Activated naive CD4-positive, alpha-beta T cell treated with anti-CD3 and anti-CD28 coated beads, Interleukin-2, amount 50 U/mL, for 72 hours (primary cell): ENCODE data around the gene BICC1. TPM values are rescaled to one million over a fixed set of nuclear protein-coding genes. Genes with fewer than 3 reads are reported as not detected.

Source experiments
- ATAC-seq, 2 donors: fragments of 150-1000 bp; cut with Tn5 transposase; 2 replicates each; pipeline ENCODE4 v1.10.0; 2021; ENCODE audit warnings: mild to moderate bottlenecking in 2 of 2, moderate library complexity in 2 of 2
- DNase-seq, 2 donors: peaks; one replicate each; pipeline ENCODE4 v3.0.0; 2021 to 2022; ENCODE audit warnings: low spot score in 2 of 2
- H3K27ac Mint-ChIP-seq, 2 donors: one replicate each; pipeline ENCODE4 v1.8.0; 2022; ENCODE audit warnings: mild to moderate bottlenecking in 2 of 2, mixed read lengths in 2 of 2
- H3K36me3 Mint-ChIP-seq, 2 donors: one replicate each; pipeline ENCODE4 v1.8.0; 2022; ENCODE audit warnings: mixed read lengths in 2 of 2
- H3K9me3 Mint-ChIP-seq, 2 donors: one replicate each; pipeline ENCODE4 v1.8.0; 2022; ENCODE audit warnings: mixed read lengths in 2 of 2
- total RNA-seq, 2 donors: library from RNA; stranded (reverse); gene quantifications; one replicate each; pipeline ENCODE4 v1.2.3, GENCODE V29; 2022

Gene BICC1
- total RNA-seq, 2 donors from 2014 or later, result 0.10 TPM; not detected in 1

- no peaks in the 10 kb centered on the region for H3K36me3 Mint-ChIP-seq
- DNase-seq (no peak), ATAC-seq (no peak)
- peaks cover 0 to 5% of the 10 kb centered on the region in 2 donors for H3K9me3 Mint-ChIP-seq
- H3K27ac Mint-ChIP-seq, result no peak overlapping the region
Measured at GRCh38 chr10:58723186-58723585, 210.5 kb downstream of the BICC1 start.

DNA sequence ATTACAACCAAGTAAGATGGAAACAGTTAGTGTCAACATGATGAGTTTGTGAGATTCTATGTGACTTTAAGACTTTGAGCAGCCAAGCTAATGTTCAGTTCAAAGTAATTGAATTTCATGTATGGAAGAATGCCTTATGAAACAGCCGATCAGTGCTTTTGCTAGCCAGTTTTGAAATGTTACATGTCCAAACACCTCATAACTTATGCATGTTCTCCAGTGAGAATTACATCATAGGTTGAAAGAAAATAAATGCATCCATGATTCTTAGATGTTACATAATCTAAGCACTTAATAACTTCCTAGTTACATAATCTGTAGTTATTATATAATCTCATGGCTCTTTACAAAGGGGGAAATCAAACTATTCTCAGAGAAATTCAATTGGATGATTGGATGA, 211.3 kb downstream of the BICC1 start:
- DNase-seq, result no peak
- peaks cover 0 to 5% of the 10 kb centered on the region in 2 donors for H3K9me3 Mint-ChIP-seq
- no peak overlapping the region for H3K27ac Mint-ChIP-seq
- H3K36me3 Mint-ChIP-seq, result no peaks in the 10 kb centered on the region
- no peak for ATAC-seq

DNA sequence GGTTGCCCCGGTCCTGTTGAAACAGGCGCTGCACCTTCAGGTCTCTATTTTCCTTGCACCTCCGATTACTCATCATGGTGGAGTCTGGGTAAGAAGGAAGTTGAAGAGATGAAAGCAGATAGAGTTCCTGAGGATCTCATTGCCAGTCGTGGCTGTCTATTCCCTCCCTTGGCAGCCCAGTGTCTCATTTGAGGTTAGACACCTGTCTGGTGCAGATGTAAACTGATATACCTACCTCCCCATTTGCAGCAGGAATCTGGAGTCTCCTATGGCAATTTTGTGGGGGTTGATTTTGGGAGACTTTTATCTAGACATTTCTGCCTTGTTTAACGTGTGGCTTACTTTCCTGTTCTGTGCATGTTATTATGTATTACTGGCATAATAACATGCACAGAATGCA, 212.1 kb downstream of the BICC1 start:
- no peak for ATAC-seq
- Mint-ChIP-seq H3K27ac (no peak overlapping the region), H3K36me3 (no peaks in the 10 kb centered on the region), H3K9me3 (peaks cover 2 to 5% of the 10 kb centered on the region in 2 donors)
- no peak for DNase-seq

- H3K27ac Mint-ChIP-seq, result no peak overlapping the region
- no peaks in the 10 kb centered on the region for H3K36me3 Mint-ChIP-seq
- DNase-seq (no peak), ATAC-seq (no peak)
- H3K9me3 Mint-ChIP-seq, result peaks cover 2 to 5% of the 10 kb centered on the region in 2 donors
Measured at GRCh38 chr10:58725901-58726300, 213.2 kb downstream of the BICC1 start.

DNA sequence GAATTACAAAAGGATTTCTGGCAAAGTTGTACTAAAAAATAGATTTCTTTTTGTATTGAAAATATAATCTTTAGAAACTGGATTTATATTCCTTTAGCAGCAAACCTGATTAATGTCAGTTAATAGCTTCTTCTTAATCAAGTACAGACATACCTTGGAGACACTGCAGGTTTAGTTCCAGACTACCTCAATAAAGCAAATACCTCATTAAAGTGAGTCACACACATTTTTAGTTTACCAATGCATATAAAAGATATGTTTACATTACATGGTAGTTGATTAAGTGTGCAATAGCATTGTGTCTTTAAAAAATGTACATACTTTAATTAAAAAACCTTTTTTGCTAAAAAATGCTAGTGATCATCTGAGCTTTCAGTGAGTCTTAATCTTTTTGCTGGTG, 215.0 kb downstream of the BICC1 start:
- peaks cover 9 to 11% of the 10 kb centered on the region in 2 donors for H3K9me3 Mint-ChIP-seq
- H3K27ac Mint-ChIP-seq, result no peak overlapping the region
- ATAC-seq (no peak), DNase-seq (no peak)
- H3K36me3 Mint-ChIP-seq, result no peaks in the 10 kb centered on the region

- ATAC-seq, result no peak
- no peak for DNase-seq
- no peak overlapping the region for H3K27ac Mint-ChIP-seq
- H3K9me3 Mint-ChIP-seq, result peaks cover 9 to 11% of the 10 kb centered on the region in 2 donors
- no peaks in the 10 kb centered on the region for H3K36me3 Mint-ChIP-seq
Measured at GRCh38 chr10:58731276-58731675, 218.6 kb downstream of the BICC1 start.

DNA sequence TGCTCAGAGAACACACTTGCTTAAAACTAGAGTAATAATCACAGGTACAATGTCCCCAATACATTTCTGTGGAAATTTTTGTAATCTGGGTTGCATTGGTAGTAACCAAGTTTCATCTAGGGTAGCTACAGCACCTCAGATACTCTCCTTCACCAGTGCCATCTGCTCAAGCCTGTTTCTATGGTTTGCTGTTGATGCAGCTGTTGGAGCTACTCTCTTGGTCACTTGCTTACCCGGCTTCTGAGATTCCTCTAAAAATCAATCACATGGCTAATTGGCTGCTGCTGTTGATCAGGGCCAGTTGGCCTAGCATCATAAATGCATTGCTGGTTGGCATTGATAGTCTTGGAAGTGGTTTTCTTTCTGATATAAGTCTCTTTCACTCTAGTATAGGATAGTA, 220.8 kb downstream of the BICC1 start:
- H3K36me3 Mint-ChIP-seq, result no peaks in the 10 kb centered on the region
- no peak for ATAC-seq

DNA sequence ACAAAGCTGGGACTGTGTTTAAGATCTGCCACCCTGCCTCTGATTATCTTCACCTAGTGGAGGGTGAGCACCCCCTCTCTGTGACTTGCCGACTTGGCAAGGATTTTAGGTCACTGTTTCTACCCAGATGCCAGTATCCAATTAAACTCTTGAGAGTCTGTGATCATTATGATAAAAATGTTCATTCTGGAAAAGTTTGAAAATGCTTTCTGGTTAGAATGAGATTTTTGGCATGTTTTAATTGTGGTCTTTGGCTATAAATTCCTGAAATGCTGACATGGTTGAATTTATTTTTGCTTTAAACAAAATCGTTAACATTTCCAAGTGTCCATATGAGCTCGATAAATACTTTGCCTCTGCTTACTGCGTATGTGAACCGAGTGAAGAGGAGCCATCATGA, 221.4 kb downstream of the BICC1 start:
- Mint-ChIP-seq H3K9me3 (peaks cover 9 to 11% of the 10 kb centered on the region in 2 donors), H3K27ac (no peak overlapping the region), H3K36me3 (no peaks in the 10 kb centered on the region)
- ATAC-seq, result no peak
- no peak for DNase-seq

More for the DNA sequence above, 220.8 kb downstream of the BICC1 start:
- H3K9me3 Mint-ChIP-seq, result peaks cover 9 to 11% of the 10 kb centered on the region in 2 donors
- no peak for DNase-seq
- H3K27ac Mint-ChIP-seq, result no peak overlapping the region

DNA sequence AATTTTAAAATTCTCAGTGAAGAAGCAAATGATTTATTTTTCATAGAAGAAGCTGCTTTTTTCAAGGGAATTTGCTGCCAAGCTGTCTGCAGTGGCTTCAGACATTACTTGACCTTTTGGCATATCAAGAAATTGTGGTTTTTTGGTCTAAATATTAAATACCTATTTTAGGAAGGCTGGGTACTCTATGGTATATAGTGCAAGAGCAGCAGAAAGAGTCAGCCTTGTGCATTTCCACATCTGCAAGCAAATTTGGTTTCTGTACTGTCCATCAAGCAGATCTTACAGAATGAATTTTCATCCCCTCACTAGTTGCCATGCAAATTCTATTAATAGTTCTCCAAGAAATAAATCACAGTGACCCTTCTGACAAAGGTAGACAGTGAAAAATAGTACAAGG, 222.0 kb downstream of the BICC1 start:
- DNase-seq (no peak), ATAC-seq (no peak)
- H3K9me3 Mint-ChIP-seq, result peaks cover 9 to 10% of the 10 kb centered on the region in 2 donors
- no peak overlapping the region for H3K27ac Mint-ChIP-seq
- H3K36me3 Mint-ChIP-seq, result no peaks in the 10 kb centered on the region

GRCh38 chr10:58735087-58735486, 222.4 kb downstream of the BICC1 start:
- Mint-ChIP-seq H3K36me3 (no peaks in the 10 kb centered on the region), H3K27ac (no peak overlapping the region), H3K9me3 (peaks cover 6 to 9% of the 10 kb centered on the region in 2 donors)
- ATAC-seq (no peak), DNase-seq (no peak)

DNA sequence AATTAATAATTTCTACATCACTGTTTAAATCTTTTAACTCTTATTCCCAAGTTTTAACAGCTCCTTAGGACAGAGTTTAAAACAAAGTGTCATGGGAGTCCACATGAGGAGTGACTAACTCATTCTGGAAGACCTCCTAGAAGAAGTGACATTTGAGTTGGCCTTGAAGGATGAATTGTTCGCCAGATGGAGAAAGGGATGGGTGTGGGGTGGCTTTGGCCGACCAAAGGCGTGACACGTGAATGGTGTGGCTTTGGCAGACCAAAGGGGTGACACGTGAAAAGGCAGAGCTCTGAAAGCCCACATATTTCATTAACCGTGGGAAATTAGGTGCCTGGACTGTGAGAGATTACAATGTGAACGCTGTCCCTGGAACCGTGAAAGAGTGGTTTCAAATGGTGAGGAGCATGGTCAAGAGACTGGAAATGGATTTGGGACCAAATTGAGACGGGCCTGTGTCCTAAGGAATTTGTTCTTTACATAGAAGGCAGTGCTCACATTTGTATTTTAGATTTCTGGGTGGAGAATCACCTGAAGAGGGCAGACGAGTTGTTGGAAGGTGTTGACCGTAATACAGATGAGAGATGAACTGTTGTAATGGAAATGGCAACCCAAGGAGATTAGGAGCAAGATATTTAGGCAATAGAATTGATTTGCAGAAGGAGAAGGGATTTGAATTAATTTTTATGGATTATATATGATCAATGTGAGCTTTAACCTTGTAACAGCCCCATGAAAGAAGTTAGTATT, 228.1 kb downstream of the BICC1 start:
- DNase-seq (no peak), ATAC-seq (no peak)
- Mint-ChIP-seq H3K36me3 (no peaks in the 10 kb centered on the region), H3K9me3 (peaks cover 4% of the 10 kb centered on the region in 2 donors), H3K27ac (no peak overlapping the region)

DNA sequence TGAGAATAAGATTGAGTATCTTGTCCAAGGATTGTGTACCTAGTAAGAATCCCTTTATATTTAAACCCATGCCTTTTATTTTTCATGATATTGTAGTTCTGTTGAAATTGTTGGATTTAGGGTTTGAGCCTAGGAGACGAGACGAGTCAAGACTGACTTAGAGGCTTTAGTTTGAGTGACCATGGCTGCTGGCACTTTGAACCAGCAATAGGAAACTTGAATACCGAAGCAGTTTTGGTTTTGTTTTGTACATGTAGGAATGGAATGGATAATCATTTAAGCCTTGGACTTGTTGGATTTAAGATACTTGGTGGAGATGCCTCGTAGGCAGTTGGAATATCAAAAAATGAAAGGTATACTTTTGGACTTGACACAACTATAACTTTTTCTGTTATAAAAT, 229.0 kb downstream of the BICC1 start:
- no peak overlapping the region for H3K27ac Mint-ChIP-seq
- peaks cover 4% of the 10 kb centered on the region in 2 donors for H3K9me3 Mint-ChIP-seq
- no peak for DNase-seq
- no peak for ATAC-seq
- no peaks in the 10 kb centered on the region for H3K36me3 Mint-ChIP-seq

GRCh38 chr10:58742141-58742540, 229.5 kb downstream of the BICC1 start:
- no peak overlapping the region for H3K27ac Mint-ChIP-seq
- ATAC-seq (no peak), DNase-seq (no peak)

GRCh38 chr10:58743466-58744115, 230.9 kb downstream of the BICC1 start:
- H3K27ac Mint-ChIP-seq, result no peak overlapping the region
- ATAC-seq, result no peak
- H3K36me3 Mint-ChIP-seq, result no peaks in the 10 kb centered on the region
- H3K9me3 Mint-ChIP-seq, result peaks cover 4% of the 10 kb centered on the region in 2 donors
- DNase-seq, result no peak

More at GRCh38 chr10:58742141-58742540, 229.5 kb downstream of the BICC1 start:
- Mint-ChIP-seq H3K9me3 (peaks cover 4% of the 10 kb centered on the region in 2 donors), H3K36me3 (no peaks in the 10 kb centered on the region)

GRCh38 chr10:58746474-58747185, 234.0 kb downstream of the BICC1 start:
- H3K27ac Mint-ChIP-seq, result no peak overlapping the region
- H3K9me3 Mint-ChIP-seq, result no peaks in the 10 kb centered on the region
- no peak for DNase-seq
- ATAC-seq, result no peak
- no peaks in the 10 kb centered on the region for H3K36me3 Mint-ChIP-seq

GRCh38 chr10:58747687-58748086, 235.0 kb downstream of the BICC1 start:
- Mint-ChIP-seq H3K9me3 (no peaks in the 10 kb centered on the region), H3K27ac (no peak overlapping the region), H3K36me3 (no peaks in the 10 kb centered on the region)
- no peak for ATAC-seq
- no peak for DNase-seq

DNA sequence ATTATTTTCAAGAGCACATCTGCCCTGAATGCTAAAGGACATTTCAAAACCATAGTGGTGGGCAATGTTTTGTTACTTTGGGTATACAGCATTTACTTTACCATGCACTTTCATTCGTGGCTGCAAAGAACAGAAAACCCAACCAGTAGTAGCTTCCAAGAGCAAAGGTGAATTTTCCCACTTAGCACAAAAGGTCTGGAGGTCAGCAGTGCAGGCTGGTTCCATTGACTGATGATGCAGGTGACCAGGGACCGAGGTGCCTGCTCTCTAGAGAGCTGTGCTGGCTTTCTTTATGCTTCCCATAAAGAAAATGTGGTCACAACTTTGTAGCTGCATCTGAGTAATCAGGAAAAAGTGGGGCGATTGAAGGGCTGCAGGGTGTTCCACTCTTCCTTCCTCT, 240.0 kb downstream of the BICC1 start:
- Mint-ChIP-seq H3K27ac (peak overlapping the region in 1 of 2 donors; percentile 29), H3K36me3 (no peaks in the 10 kb centered on the region), H3K9me3 (no peaks in the 10 kb centered on the region)
- DNase-seq, result no peak
- no peak for ATAC-seq
